Esophagus squamous epithelium (tissue), 5 donors: Measurements from ENCODE around the gene ENOX1. TPM values are rescaled to one million over a fixed set of nuclear protein-coding genes. Genes with fewer than 3 reads are reported as not detected.

ENCODE experiments used
- DNase-seq: peaks from one replicate; lab custom pipeline; 2025; lab: John Stamatoyannopoulos, UW
- H3K27ac ChIP-seq, 4 donors: fragments of 200-600 bp; sonication (generic); one replicate each; pipeline ENCODE4 v1.5.1; 2016 to 2019; ENCODE audit warnings: mild to moderate bottlenecking in 1 of 4
- H3K27me3 ChIP-seq, 4 donors: fragments of 200-600 bp; sonication (generic); 1 replicate in 3 of 4; 2 replicates in 1 of 4; pipeline versions ENCODE4 v1.5.1 to v1.6.0; 2017 to 2021; ENCODE audit warnings: antibody characterized with exemption in 1 of 4
- H3K36me3 ChIP-seq, 3 donors: fragments of 200-600 bp; sonication (generic); one replicate each; pipeline ENCODE4 v1.5.1; 2016 to 2019
- H3K4me1 ChIP-seq, 3 donors: fragments of 200-600 bp; sonication (generic); one replicate each; pipeline ENCODE4 v1.5.1; 2017 to 2019
- H3K4me3 ChIP-seq, 4 donors: fragments of 200-600 bp; sonication (generic); 1 replicate in 3 of 4; 2 replicates in 1 of 4; pipeline ENCODE4 v1.5.1; 2016 to 2019; ENCODE audit warnings: mild to moderate bottlenecking in 2 of 4, moderate library complexity in 1 of 4
- H3K9me3 ChIP-seq, 3 donors: fragments of 200-600 bp; sonication (generic); one replicate each; pipeline ENCODE4 v1.5.1; 2016 to 2019
- CTCF ChIP-seq, 6 experiments: fragments of 450-650 bp in 4 of 6; fragments of 200-600 bp in 2 of 6; sonication (generic) in 2 of 6; IDR thresholded peaks; one replicate each; pipeline ENCODE4 v1.5.1; 2016 to 2019; ENCODE audit warnings: antibody characterized with exemption in 6 of 6, mild to moderate bottlenecking in 4 of 6, moderate library complexity in 4 of 6
- POLR2A ChIP-seq, 4 donors: fragments of 450-650 bp; IDR thresholded peaks; one replicate each; pipeline ENCODE4 v1.6.1; 2017; ENCODE audit warnings: antibody characterized with exemption in 4 of 4, mild to moderate bottlenecking in 4 of 4, moderate library complexity in 3 of 4
- WGBS, 2 donors: methylation state at CpG; one replicate each; pipeline ENCODE4 v1.1.5; 2018; 5-methylcytosine and 5-hydroxymethylcytosine counted together
- intact Hi-C: fragments of 100-400 bp; cut with DNase I; formaldehyde crosslinking; loops from one replicate; pipeline ENCODE4 v1.15.0; 2022
- total RNA-seq, 4 donors: library from RNA; depleted of rRNA; stranded (reverse); fragments of >200 nt; gene quantifications; one replicate each; pipeline ENCODE4 v1.1.0, GENCODE V29; 2016
- donor health status: DM: yes; HTN: yes; CAD: no.

Gene ENOX1
- total RNA-seq, 4 donors from 2014 or later = 0.48 to 0.76 TPM; not detected in 2

- intact Hi-C loops = no loop called here
- Histone ChIP-seq H3K27ac (no peak overlapping the region), H3K36me3 (no peaks in the 10 kb centered on the region), H3K4me3 (no peak overlapping the region), H3K4me1 (no peaks in the 10 kb centered on the region), H3K27me3 (no peaks in the 10 kb centered on the region), H3K9me3 (peaks cover 0 to 7% (median 0%) of the 10 kb centered on the region in 3 donors)
- no peak for DNase-seq
- 84 to 100% methylated on average over 1 of the region's 1 CpG for WGBS, 2 donors
- TF ChIP-seq POLR2A (IDR thresholded peaks at IDR 0.05) = no peak
- no peak for TF ChIP-seq CTCF (IDR thresholded peaks at IDR 0.05)
Observed at GRCh38 chr13:43200307-43200706, 586.5 kb downstream of the ENOX1 start.

- 74 to 92% methylated on average over 3 of the region's 3 CpGs for WGBS, 2 donors
- no peak for TF ChIP-seq CTCF (IDR thresholded peaks at IDR 0.05)
- TF ChIP-seq POLR2A (IDR thresholded peaks at IDR 0.05) = no peak
- Histone ChIP-seq H3K36me3 (no peaks in the 10 kb centered on the region), H3K27ac (no peak overlapping the region), H3K9me3 (no peaks in the 10 kb centered on the region), H3K4me3 (no peak overlapping the region), H3K27me3 (no peaks in the 10 kb centered on the region), H3K4me1 (no peaks in the 10 kb centered on the region)
- intact Hi-C loops = no loop called here
- DNase-seq = no peak
Observed at GRCh38 chr13:43196750-43197370, 589.9 kb downstream of the ENOX1 start.

GRCh38 chr13:43196086-43196621, 590.6 kb downstream of the ENOX1 start:
- Histone ChIP-seq H3K4me1 (no peaks in the 10 kb centered on the region), H3K27ac (no peak overlapping the region), H3K36me3 (no peaks in the 10 kb centered on the region), H3K4me3 (no peak overlapping the region), H3K9me3 (no peaks in the 10 kb centered on the region), H3K27me3 (no peaks in the 10 kb centered on the region)
- intact Hi-C loops = no loop called here
- 46 to 56% methylated on average over 4 of the region's 4 CpGs for WGBS, 2 donors
- TF ChIP-seq POLR2A (IDR thresholded peaks at IDR 0.05) (no peak), CTCF (IDR thresholded peaks at IDR 0.05) (no peak)
- DNase-seq = no peak

- H3K27me3 ChIP-seq = no peaks in the 10 kb centered on the region
- TF ChIP-seq POLR2A (IDR thresholded peaks at IDR 0.05) = no peak
- TF ChIP-seq CTCF (IDR thresholded peaks at IDR 0.05) = peak in 1 of 6 experiments; percentile 8
- H3K9me3 ChIP-seq = no peaks in the 10 kb centered on the region
- DNase-seq = no peak
- H3K27ac ChIP-seq = no peak overlapping the region
- no peak overlapping the region for H3K4me3 ChIP-seq
- H3K36me3 ChIP-seq = no peaks in the 10 kb centered on the region
- WGBS, 2 donors = 65 to 89% methylated on average over 4 of the region's 4 CpGs
- no peaks in the 10 kb centered on the region for H3K4me1 ChIP-seq
- intact Hi-C loops = no loop called here
Observed at GRCh38 chr13:43195551-43195950, 591.2 kb downstream of the ENOX1 start.

GRCh38 chr13:43195112-43195511, 591.7 kb downstream of the ENOX1 start:
- Histone ChIP-seq H3K4me3 (no peak overlapping the region), H3K9me3 (no peaks in the 10 kb centered on the region), H3K27ac (no peak overlapping the region), H3K27me3 (no peaks in the 10 kb centered on the region), H3K36me3 (no peaks in the 10 kb centered on the region), H3K4me1 (no peaks in the 10 kb centered on the region)
- TF ChIP-seq CTCF (IDR thresholded peaks at IDR 0.05) (no peak), POLR2A (IDR thresholded peaks at IDR 0.05) (no peak)
- intact Hi-C loops = no loop called here
- WGBS, 2 donors = 86 to 87% methylated on average over 3 of the region's 4 CpGs
- DNase-seq = no peak
